HepG2 (cell line): ENCODE measurements around the gene ELMOD3. TPM values are rescaled to one million over a fixed set of nuclear protein-coding genes. Genes with fewer than 3 reads are reported as not detected.

Experiments
- AGO1 ChIP-seq: fragments of 200-400 bp; formaldehyde crosslinking; IDR thresholded peaks from 2 replicates; pipeline ENCODE4 v1.6.1; 2017; ENCODE audit warnings: mild to moderate bottlenecking, low read depth, low read length, moderate library complexity; ENCODE audit not compliant: poor library complexity, severe bottlenecking
- ATAD3A ChIP-seq: sonication (generic); formaldehyde crosslinking; IDR thresholded peaks from 2 replicates; pipeline ENCODE4 v1.4.0; 2020; ENCODE audit warnings: missing genetic modification reagents
- CAMTA2 ChIP-seq: sonication (generic); formaldehyde crosslinking; IDR thresholded peaks from 2 replicates; pipeline ENCODE4 v1.4.0; 2020; ENCODE audit warnings: mild to moderate bottlenecking, missing genetic modification reagents, borderline replicate concordance
- CBX2 ChIP-seq, 2 experiments: fragments of 200-600 bp in 1 of 2; sonication (generic); formaldehyde crosslinking in 1 of 2; IDR thresholded peaks; 2 replicates each; pipeline versions ENCODE4 v1.7.0 to v1.8.1; 2018 to 2022; ENCODE audit warnings: low read depth in 2 of 2, low read length in 1 of 2, mild to moderate bottlenecking in 1 of 2, missing genetic modification reagents in 1 of 2
- CBX5 ChIP-seq: sonication (generic); formaldehyde crosslinking; IDR thresholded peaks from 2 replicates; pipeline ENCODE4 v1.4.0; 2020; ENCODE audit warnings: missing genetic modification reagents, borderline replicate concordance
- ELF4 ChIP-seq: sonication (generic); formaldehyde crosslinking; IDR thresholded peaks from 2 replicates; pipeline ENCODE4 v1.5.0; 2020; ENCODE audit warnings: missing genetic modification reagents, mild to moderate bottlenecking, moderate library complexity, borderline replicate concordance
- MLLT10 ChIP-seq: sonication (generic); formaldehyde crosslinking; IDR thresholded peaks from 2 replicates; pipeline ENCODE4 v1.4.0; 2020; ENCODE audit warnings: missing genetic modification reagents
- MXI1 ChIP-seq: IDR thresholded peaks from 3 replicates; pipeline ENCODE4 v1.6.1; 2012; ENCODE audit warnings: low read depth, low read length, inconsistent platforms, borderline replicate concordance
- MYC ChIP-seq: sonication (generic); formaldehyde crosslinking; IDR thresholded peaks from 2 replicates; pipeline ENCODE4 v1.9.0; 2021; ENCODE audit warnings: missing genetic modification reagents, borderline replicate concordance
- PRPF4 ChIP-seq: fragments of 200-400 bp; formaldehyde crosslinking; IDR thresholded peaks from 2 replicates; pipeline ENCODE4 v1.6.1; 2016; ENCODE audit warnings: low read length, low read depth; ENCODE audit not compliant: poor library complexity, severe bottlenecking
- REXO4 ChIP-seq: sonication (generic); formaldehyde crosslinking; IDR thresholded peaks from 2 replicates; pipeline ENCODE4 v1.8.0; 2022; ENCODE audit warnings: missing genetic modification reagents, mild to moderate bottlenecking, borderline replicate concordance
- RFX1 ChIP-seq: fragments of 450-650 bp; IDR thresholded peaks from 2 replicates; pipeline ENCODE4 v1.6.1; 2017
- SIN3A ChIP-seq: IDR thresholded peaks from 2 replicates; pipeline ENCODE4 v1.6.1; 2011; ENCODE audit warnings: low read depth, mild to moderate bottlenecking, control low read depth, low read length, borderline replicate concordance
- SRSF4 ChIP-seq: fragments of 200-400 bp; formaldehyde crosslinking; IDR thresholded peaks from one replicate; pipeline ENCODE4 v1.6.1; 2018; ENCODE audit warnings: mild to moderate bottlenecking, low read depth, low read length, moderate library complexity; ENCODE audit not compliant: poor library complexity, severe bottlenecking
- ZFAT ChIP-seq: sonication (generic); formaldehyde crosslinking; conservative IDR thresholded peaks from 2 replicates; pipeline ENCODE4 v1.8.1; 2023; ENCODE audit warnings: missing genetic modification reagents, inconsistent platforms
- ZKSCAN5 ChIP-seq: sonication (generic); formaldehyde crosslinking; IDR thresholded peaks from 2 replicates; pipeline ENCODE4 v1.5.1; 2020; ENCODE audit warnings: mild to moderate bottlenecking, missing genetic modification reagents
- ZNF30 ChIP-seq: sonication (generic); formaldehyde crosslinking; IDR thresholded peaks from 2 replicates; pipeline ENCODE4 v1.5.0; 2020; ENCODE audit warnings: mild to moderate bottlenecking, missing genetic modification reagents
- ZNF337 ChIP-seq: sonication (generic); formaldehyde crosslinking; IDR thresholded peaks from 2 replicates; pipeline ENCODE4 v1.5.1; 2020; ENCODE audit warnings: missing genetic modification reagents, low read depth, mild to moderate bottlenecking, borderline replicate concordance
- ZNF615 ChIP-seq: sonication (generic); formaldehyde crosslinking; IDR thresholded peaks from 2 replicates; pipeline ENCODE4 v1.5.0; 2020; ENCODE audit warnings: mild to moderate bottlenecking, missing genetic modification reagents, borderline replicate concordance
- ZNF709 ChIP-seq: sonication (generic); formaldehyde crosslinking; IDR thresholded peaks from 2 replicates; pipeline ENCODE4 v1.5.0; 2020; ENCODE audit warnings: mild to moderate bottlenecking, missing genetic modification reagents
- ZNF710 ChIP-seq: sonication (generic); formaldehyde crosslinking; IDR thresholded peaks from 2 replicates; pipeline ENCODE4 v1.5.0; 2020; ENCODE audit warnings: mild to moderate bottlenecking, missing genetic modification reagents, borderline replicate concordance
- ZNF724P ChIP-seq: sonication (generic); formaldehyde crosslinking; IDR thresholded peaks from 2 replicates; pipeline ENCODE4 v1.8.0; 2022; ENCODE audit warnings: missing genetic modification reagents, borderline replicate concordance
- ZNF782 ChIP-seq: sonication (generic); formaldehyde crosslinking; IDR thresholded peaks from 2 replicates; pipeline ENCODE4 v1.4.0; 2020; ENCODE audit warnings: missing genetic modification reagents, mild to moderate bottlenecking, borderline replicate concordance
- ZNF788 ChIP-seq: sonication (generic); formaldehyde crosslinking; IDR thresholded peaks from 2 replicates; pipeline ENCODE4 v1.5.0; 2020; ENCODE audit warnings: mild to moderate bottlenecking, missing genetic modification reagents, borderline replicate concordance
- polyA plus RNA-seq, 8 experiments: library from polyadenylated mRNA; depleted of rRNA in 3 of 8; stranded (reverse) in 7 of 8; unstranded in 1 of 8; fragments of >200 nt; fragmentation: Illumina TruSeq in 4 of 8; extraction: Trizol in 4 of 8; gene quantifications; 2 replicates each; pipeline versions ENCODE4 v1.2.1 to v1.2.3, GENCODE V29; 2011 to 2016; ENCODE audit warnings: low read depth in 4 of 8, missing spikeins in 1 of 8, mixed read lengths in 1 of 8; ENCODE audit not compliant: insufficient read depth in 1 of 8
- total RNA-seq, 5 experiments: library from RNA; depleted of rRNA; stranded (reverse); fragments of >200 nt; fragmentation: Illumina TruSeq; extraction: Trizol; gene quantifications; 2 replicates each; pipeline ENCODE4 v1.2.3, GENCODE V29; 2016; ENCODE audit warnings: low read depth in 1 of 5
- TF ChIP-seq, protein P1 (sequence below): IDR thresholded peaks from 2 replicates; pipeline ENCODE4 v1.6.1; 2016; ENCODE audit warnings: mild to moderate bottlenecking
- TF ChIP-seq, protein P2 (sequence below): sonication (generic); formaldehyde crosslinking; IDR thresholded peaks from 2 replicates; pipeline ENCODE4 v1.4.0; 2020; ENCODE audit warnings: missing genetic modification reagents, low read depth, mild to moderate bottlenecking, borderline replicate concordance

ELMOD3 gene
- total and polyA plus RNA-seq, 2 of the 13 experiments (the other 11 are each of a cell fraction or from before 2014, with no cell fraction given), result 13.3 to 19.5 TPM

DNA sequence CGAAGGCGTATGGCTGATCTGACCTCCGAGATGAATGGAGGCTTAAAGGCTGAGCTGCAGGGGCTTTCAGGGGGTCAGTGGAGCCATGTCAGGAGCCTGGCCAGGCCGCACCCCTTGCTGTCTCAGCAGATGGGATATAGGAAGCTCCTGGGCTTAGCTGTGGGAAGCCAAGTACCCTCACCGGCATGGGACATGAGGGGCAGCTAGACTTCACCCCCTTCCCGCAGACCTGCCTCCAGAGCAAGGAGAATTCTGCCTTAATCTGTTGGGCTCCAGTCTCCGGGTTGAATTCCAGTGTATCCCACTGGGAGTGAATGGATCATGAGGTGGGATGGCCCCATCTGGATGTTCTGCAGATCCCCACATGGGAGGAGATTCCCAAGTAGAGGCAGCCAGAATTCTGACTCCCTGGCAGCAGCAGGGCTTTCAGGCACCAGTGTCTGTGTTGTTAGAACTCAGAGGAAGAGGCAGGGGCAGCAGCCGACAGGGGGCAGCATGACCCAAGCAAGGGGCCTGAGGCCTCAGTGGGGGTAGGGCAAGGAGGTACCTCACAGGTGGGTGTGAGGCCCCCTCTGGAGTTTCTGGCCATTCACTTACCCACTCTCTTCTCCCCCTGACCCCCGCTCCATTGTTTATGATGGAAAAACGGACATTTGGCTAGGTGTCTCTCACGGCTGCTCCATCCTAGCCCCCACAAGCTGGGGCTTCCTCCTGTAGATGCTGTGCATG lies 36.5 kb downstream of the ELMOD3 start (continued):
- TF ChIP-seq ZNF615 (CRISPR knock-in tag) (no peak), ZNF788 (no peak), ZNF709 (no peak), ATAD3A (CRISPR knock-in tag) (no peak), MLLT10 (CRISPR knock-in tag) (no peak), MXI1 (peak; percentile 23; the same call in 1 of the 3 replicates), AGO1 (no peak), REXO4 (no peak), CBX5 (CRISPR knock-in tag) (peak; percentile 54; the same call in 1 of the 2 replicates), ZKSCAN5 (CRISPR knock-in tag) (no peak), ZNF337 (CRISPR knock-in tag) (no peak), ZFAT (CRISPR knock-in tag) (no peak), ZNF30 (no peak), CAMTA2 (no peak), RFX1 (no peak), CBX2 (IDR thresholded peaks at IDR 0.05; ENCODE audit: low read depth, low read length) (no peak), CBX2 (CRISPR knock-in tag; IDR thresholded peaks at IDR 0.05; ENCODE audit: low read depth) (no peak), SRSF4 (no peak), PRPF4 (peak; percentile 46), ZNF782 (0 out of 2 replicates have a peak, but pooled peaks have one; percentile 36), ZNF724P (CRISPR knock-in tag) (no peak; the same call in 1 of the 2 replicates), ZNF710 (no peak), ELF4 (no peak), MYC (CRISPR knock-in tag) (0 out of 2 replicates have a peak, but pooled peaks have one; percentile 27), SIN3A (no peak)
- TF ChIP-seq, protein P1, sequence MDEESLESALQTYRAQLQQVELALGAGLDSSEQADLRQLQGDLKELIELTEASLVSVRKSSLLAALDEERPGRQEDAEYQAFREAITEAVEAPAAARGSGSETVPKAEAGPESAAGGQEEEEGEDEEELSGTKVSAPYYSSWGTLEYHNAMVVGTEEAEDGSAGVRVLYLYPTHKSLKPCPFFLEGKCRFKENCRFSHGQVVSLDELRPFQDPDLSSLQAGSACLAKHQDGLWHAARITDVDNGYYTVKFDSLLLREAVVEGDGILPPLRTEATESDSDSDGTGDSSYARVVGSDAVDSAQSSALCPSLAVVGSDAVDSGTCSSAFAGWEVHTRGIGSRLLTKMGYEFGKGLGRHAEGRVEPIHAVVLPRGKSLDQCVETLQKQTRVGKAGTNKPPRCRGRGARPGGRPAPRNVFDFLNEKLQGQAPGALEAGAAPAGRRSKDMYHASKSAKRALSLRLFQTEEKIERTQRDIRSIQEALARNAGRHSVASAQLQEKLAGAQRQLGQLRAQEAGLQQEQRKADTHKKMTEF (CRISPR knock-in tag), result no peak
- TF ChIP-seq, protein P2, sequence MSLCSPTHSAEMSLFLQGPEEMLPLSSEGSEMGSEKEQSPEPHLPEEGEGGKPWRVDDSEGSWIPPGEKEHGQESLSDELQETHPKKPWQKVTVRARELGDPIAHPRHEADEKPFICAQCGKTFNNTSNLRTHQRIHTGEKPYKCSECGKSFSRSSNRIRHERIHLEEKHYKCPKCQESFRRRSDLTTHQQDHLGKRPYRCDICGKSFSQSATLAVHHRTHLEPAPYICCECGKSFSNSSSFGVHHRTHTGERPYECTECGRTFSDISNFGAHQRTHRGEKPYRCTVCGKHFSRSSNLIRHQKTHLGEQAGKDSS, result peak; percentile 77; the same call in 1 of the 2 replicates
